OCI-LY3 (cell line): ENCODE data around the gene MINDY4.

Source experiments
- EZH2phosphoT487 ChIP-seq: fragments of 200-600 bp; shearing (Covaris generic); IDR thresholded peaks from 2 replicates; pipeline ENCODE4 v1.6.1; 2018; ENCODE audit warnings: antibody characterized with exemption, mixed run types, low read depth
- TF ChIP-seq, protein P1 (sequence below): fragments of 200-600, 300-600 bp; sonication (generic); IDR thresholded peaks from 2 replicates; pipeline ENCODE4 v1.5.1; 2014; ENCODE audit warnings: antibody characterized with exemption, low read length, low read depth

DNA sequence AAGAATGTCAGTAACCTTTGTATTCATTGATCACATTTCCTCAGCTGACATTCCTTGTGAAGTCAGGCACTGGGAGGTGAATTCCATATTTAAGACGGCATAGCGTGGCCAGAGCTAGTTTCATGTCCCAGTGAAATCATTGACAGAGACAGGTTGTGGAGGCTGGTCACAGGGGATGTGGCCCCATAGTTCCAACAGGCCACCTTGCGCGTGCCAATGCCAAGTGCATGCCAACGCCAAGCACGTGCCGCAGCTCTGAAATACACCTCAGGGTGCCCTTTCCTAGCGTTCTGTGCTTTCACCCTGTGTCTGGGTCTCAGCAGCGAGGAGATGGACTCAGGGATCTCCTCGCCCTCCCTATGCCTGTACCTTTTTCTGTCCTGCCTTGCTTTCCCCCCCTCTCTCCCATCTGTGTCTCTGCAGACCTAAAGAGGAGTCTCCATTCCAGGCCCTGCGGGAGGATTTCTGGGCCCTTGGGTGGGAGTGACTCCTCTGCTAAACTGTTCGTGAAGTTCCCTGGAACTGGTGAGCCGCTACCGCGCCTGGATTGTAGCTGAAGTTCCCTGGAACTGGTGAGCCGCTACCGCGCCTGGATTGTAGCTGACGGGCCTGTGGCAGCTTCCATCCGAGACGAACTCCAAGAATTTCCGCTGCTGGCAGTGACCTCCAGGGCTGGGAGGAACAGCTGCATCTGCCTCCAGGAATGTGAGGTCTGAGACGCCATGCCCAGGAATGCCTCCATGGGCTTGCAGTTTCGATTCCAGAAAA is 160.1 kb downstream of the MINDY4 start:
- TF ChIP-seq, protein P1, sequence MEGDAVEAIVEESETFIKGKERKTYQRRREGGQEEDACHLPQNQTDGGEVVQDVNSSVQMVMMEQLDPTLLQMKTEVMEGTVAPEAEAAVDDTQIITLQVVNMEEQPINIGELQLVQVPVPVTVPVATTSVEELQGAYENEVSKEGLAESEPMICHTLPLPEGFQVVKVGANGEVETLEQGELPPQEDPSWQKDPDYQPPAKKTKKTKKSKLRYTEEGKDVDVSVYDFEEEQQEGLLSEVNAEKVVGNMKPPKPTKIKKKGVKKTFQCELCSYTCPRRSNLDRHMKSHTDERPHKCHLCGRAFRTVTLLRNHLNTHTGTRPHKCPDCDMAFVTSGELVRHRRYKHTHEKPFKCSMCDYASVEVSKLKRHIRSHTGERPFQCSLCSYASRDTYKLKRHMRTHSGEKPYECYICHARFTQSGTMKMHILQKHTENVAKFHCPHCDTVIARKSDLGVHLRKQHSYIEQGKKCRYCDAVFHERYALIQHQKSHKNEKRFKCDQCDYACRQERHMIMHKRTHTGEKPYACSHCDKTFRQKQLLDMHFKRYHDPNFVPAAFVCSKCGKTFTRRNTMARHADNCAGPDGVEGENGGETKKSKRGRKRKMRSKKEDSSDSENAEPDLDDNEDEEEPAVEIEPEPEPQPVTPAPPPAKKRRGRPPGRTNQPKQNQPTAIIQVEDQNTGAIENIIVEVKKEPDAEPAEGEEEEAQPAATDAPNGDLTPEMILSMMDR, result no peak
- TF ChIP-seq EZH2phosphoT487, result no peak
